ENCODE data around the gene C2CD4C.
"Not testable (repeated sequence)": the region's sequence is repeated elsewhere in the genome, so short reads cannot be mapped to it uniquely, and the experiment has no call there.

The C2CD4C gene

DNA sequence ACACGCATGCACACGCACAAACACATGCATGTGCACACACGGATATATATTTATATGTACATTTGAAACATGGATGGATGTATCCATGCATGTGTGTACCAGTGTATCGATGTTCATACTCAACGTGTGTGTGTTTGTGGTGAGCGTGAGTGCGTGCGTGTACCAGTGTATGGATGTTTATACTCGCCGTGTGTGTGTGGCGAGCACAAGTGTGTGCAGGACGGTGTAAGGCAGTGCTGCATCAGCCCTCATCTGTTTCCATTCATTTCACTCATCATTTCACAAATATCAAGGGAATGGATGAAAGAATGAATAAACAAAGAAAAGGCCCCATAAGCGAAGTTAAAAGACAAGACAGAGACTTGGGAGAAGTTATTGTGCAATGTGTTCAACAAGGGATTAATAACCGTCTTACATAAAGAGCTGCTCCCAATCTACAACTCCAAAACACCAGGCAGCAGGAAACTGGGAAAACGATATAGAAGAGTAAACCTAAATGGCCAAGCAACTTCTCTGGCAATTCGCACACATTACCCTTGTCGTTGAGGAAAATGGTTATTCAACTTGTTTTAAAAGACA lies 42.7 kb downstream of the C2CD4C start:
- no peak for DNase-seq (ENCODE audit: low read depth)

DNA sequence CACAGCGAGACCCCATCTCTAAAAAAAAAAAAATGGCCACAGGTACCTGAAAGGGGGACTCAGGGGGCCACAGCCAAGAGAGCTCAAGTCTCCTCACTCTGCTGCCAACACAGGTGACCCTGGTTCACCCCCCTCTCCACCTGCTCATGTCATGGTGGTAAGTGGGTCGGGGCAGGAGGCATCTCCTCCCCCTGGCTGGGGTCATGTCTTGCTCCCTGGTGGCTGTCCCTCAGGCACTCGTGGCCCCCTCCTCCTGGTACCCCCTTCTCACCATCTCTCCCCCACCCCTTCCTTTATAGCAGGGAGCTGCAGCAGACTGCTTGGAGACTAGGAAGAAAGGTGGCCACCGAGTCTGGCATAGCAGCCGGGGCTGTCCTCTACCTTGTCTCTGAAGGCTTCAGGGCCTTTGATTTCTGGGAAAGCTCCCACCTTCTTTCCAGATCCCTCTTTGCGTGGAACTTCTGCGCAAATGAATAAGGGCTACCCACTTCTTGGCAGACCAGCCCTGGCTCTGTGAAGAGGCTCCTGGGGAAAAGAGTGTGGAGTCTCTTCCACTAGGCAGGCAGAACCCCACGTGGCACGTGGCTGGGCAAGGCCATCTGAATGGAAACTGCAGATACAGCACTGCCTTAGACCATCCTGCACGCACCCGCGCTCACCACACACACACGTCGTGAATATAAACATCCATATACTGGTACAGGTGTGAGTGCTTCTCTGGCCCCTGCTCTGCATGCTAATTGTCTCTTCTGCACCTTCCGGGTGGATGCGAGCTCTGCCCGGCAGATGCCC lies 44.3 kb downstream of the C2CD4C start:
- DNase-seq (ENCODE audit: low read depth): no peak

DNA sequence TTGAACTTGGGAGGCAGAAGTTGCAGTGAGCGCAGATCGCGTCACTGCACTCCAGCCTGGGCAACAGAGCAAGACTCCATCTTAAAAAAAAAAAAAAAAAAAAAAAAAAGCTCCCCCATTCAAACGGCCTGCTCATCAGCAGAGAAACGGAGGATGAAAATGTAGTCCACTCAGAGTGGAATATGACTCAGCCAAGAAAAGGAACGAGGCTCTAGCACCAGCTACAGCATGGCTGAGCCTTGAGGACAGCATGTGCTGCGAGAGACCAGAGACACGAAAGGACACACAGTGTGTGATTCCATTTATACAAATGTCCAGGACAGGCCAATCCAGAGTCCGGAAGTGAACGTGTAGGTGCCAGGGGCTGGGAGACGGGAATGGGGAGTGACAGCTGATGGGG lies 46.3 kb downstream of the C2CD4C start:
- no peak for DNase-seq (ENCODE audit: low read depth)

DNA sequence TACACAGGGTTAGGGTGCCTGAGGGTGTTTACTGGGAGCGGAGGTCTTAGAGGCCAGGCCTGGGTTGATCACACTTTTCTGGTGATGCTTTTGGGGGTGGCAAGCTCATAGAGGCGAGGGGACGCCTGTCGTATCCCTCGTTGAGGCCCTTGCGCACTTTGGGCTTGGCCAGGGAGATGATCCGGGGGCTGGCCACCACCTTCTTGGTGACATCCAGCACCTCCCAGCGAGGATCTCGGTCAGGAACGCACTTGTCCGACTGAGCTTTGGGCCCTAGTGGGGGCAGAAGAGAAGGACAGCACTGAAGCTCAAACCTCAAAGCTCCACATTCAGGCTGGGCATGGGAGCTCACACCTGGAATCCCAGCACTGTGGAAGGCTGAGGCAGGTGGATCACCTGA lies 46.8 kb downstream of the C2CD4C start:
- DNase-seq (ENCODE audit: low read depth): no peak

DNA sequence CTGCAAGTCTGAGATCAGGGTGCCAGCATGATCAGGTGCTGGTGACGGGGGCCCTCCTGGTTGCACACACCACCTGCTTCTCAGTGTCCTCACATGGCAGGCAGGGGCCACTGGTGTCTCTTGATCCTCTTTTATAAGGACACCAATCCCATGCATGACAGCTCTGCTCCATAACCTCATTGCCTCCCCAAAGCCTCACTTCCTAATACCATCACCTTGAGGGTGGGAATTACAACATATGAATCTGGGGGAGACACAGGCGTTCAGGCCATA lies 49.4 kb downstream of the C2CD4C start:
- DNase-seq (ENCODE audit: low read depth): no peak

DNA sequence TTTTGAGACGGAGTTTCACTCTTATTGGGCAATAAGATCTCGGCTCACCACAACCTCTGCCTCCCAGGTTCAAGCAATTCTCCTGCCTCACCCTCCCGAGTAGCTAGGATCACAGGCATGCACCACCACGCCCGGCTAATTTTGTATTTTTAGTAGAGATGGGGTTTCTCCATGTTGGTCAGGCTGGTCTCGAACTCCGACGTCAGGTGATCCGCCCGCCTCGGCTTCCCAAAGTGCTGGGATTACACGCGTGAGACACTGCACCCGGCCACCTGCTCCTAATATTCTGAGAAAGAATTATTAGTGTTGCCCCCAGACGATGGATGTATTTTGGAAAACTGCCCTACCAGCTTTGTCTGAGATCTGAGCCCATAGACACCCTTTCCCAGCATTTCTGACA lies 53.4 kb downstream of the C2CD4C start:
- not testable (repeated sequence) for DNase-seq (ENCODE audit: low read depth)

Data from GM04504 (cell line).